Stimulated activated CD8-positive, alpha-beta memory T cell treated with anti-CD3 and anti-CD28 coated beads, Interleukin-12 subunit alpha, Interleukin-12 subunit beta, amount 100 ng/mL, for 1 hour (primary cell): Measurements from ENCODE around the gene TTC34.
"Not testable (repeated sequence)": the region's sequence is repeated elsewhere in the genome, so short reads cannot be mapped to it uniquely, and the experiment has no call there.

Experiments
- DNase-seq: peaks from one replicate; pipeline ENCODE4 v3.0.0-alpha.2; 2020; ENCODE audit warnings: low read depth

TTC34 gene

DNA sequence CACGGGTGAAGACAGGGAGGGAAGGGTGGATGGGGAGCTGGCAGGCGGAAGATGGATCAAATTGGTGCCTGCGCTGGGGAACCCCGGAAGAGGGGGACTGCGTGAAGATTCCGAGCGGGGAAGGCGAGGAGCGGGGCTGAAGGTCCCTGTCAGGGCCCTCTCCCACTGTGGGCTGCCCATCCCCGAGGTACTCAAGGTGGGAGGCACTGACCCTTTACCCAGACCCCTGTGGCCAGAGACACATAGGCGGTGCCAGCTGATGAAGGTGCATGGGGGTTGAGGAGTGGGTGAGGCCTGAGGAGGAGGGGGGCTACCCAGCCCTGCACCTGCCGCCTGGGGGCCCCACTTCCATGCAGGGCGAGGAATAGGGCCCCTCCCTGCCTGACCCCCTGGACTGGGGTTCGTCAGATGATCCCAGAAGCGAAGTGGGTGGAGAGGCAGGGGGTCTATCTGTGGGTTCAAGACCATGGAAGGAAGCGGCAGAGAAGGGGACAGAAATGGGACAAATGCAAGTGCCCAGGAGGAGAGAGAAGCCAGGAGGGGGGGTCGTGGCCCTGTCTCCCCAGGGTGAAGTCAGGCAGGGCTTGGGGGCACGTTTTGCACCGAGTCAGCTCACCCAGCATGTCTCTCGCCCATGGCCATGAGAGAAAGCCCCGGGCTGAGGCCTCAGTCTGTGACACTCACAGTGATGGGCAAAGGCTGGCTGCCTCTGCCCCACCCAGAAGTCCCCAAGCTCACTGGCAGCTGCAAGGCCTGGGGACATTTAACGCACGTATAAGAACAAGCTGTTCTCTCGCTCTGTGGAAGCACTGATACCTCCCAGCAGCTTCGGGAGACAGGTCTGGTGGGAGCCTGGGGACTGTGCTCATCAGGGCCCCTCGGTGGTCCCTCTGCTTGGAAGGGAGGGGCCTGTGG is 161.6 kb downstream of the TTC34 start:
- DNase-seq: no peak

GRCh38 chr1:2639203-2639602 is 162.3 kb downstream of the TTC34 start:
- DNase-seq: no peak

DNA sequence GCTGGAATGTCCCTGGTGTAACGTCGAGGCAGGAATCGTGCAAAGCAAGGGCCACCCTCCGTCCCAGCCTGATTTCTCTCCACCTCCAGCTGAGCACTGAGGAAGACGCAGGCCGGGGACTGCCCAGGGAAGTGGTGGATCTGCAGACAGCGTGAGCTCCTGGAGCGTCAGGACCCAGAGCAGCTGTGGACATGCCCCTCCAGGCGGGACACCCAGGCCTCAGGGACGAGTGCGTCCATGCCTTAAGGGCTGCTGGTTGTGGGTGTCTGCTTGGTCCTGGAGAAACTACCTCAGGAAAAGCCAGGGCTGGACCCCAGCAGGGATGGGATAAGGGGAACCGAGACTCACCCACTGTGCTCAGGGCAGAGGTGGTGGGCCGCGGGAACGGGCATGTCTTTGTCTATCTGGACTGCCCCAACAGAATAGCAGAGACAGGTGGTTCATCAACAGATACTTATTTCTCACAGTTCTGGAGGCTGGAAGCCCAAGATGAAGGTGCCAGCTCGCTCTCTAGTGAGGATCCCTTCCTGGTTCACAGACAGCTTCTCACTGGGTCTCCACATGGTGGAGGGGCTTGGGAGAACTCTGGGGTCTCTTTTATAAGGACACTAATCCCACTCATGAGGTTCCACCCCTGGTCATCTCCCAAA is 162.9 kb downstream of the TTC34 start:
- no peak for DNase-seq

DNA sequence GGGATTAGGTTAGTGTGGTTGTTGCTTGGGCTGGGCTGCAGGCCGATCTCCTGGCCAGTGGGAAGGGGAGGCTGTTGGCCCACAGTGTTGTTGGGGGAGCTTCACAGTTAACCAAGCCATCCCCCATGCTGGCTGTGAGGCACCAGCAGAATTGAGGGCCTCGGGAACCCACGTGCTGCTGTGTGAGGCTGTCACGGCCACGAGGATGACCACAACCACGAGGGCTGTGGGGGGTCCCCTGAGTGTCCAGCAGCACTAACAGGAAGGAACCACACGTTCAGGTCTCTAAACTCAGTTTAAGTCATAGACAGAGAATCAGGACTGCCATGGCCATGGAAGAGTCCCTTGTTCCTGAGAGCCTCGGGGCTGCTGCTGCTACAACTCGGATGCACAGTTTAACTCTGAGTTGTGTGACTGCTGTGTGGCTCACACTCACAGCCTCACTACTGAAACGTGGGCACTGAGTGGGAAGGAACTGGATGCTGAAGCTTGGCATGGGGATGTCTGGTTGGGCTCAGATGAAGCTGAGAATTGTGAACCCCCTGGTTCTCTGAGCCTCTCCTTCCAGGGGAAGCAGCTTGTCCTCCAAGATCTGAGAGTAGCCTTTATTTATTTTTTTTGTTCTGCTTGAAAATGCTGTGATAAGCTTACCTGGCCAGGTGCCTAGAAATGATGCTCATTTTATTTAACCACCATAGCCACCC is 163.9 kb downstream of the TTC34 start:
- DNase-seq: no peak

DNA sequence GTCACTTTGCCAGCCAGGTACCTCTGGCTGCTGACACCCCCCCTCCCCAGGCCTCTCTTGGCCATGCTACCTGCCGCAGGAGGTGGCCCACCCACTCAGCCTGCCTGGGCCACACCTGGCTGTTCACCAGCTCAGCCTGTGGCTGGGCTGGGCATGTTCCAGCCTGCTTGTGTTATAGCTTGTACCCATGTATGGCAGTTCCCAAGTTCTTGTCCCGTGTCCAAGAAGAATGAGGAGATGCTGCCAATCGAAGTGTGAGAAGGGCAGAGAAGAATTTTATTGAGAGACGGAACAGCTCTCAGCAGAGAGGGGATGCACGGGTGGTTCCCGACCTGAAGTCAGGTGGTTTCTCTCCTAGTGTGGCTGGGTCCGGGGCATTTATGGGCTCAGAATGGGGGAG is 164.8 kb downstream of the TTC34 start:
- DNase-seq: no peak

DNA sequence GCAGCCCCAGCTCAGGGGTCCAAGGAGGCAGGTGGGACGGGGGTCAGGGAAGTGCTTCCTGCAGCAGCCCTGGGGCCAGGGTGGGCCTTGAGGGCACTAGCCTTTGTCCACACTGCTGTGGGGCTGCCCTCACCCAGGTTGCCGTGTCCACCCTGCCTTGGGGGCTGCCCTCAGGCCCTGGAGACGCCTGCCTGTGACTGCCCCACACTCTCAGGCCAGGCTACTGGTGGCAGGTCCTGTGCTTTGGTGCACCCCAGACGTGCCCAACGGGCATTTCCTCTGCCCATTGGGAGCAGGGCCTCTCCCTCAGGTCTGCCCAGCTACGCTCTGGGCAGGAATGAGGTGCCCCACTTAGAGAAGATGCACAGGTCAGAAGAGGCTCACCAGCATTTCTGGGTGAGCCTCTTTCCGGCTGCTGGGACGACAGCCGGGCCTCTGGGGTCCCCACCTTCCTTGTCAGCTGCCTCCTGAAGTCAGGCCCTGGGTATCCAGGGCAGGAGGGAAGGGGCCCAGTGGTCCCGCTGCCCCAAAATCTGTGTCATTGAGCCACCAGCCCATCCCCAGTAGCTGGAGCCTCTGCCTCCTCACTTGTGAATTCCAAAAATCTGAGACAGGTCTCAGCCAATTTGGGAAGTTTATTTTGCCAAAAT is 166.0 kb downstream of the TTC34 start:
- DNase-seq: no peak

DNA sequence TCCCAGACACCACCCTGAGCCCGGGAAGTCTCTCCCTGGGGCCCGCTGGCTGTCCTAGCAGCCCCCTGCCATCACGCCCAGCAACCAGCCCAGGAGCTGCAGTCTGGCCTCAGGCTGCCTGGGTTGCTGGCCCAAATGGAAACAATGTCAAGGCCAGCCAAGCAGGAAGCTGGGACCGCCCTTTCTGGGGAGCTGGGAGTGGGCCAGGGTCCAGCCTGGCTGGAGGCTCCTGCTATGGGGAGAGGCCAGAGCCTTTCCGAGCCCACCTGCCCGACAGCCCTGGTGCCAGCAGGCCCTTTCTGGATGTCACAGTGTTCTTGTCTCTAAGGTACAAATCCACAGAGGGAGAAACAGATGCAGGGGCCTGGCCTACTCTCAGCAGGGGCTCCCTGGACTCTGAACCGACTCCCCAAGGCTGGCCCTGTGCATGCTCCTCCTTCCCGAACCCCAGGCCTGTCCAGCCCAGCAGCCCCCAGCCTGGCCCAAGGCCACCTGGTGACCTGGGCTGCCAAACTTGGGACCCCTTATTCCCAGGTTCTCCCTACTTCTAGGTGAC is 167.5 kb downstream of the TTC34 start:
- no peak for DNase-seq

GRCh38 chr1:2633366-2633935 is 168.0 kb downstream of the TTC34 start:
- DNase-seq: no peak

DNA sequence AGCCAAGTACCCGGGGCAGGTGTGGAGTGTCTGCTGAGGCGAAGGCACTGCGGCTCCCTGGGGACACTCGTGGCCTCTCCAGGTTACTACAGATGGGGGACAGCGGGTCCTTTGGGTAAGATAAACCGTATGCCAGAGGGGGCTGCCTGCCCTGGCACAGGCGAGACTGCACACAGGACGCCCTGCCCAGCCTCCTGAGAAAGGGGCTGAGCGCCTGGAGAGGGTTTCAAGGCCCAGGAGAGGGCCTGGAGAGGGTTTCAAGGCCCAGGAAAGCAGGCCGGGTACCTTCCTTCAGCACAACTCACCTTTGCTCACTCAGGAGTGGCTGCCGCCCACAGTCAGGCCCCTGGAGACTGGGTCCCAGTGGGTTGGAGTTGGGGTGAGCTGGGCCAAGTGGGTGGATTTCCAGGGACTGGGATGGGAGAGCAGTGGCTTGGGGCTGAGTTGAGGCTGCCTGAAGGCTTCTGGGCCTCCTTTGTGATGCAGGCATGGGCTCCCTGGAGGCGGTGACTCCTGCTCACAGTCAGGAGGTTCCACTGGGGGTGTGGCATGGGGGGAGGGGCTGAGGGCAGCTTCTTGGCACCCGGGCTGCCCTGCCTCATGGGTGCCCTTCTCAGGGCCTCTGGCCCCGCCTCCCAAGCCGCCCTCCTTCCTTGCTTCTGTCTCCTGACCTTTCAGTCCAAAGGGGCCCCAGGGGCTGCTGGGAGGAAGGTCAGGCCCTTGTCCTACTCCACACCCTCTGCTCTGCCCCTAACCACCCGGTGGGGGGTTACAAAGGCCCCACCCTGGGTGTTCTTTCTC is 168.7 kb downstream of the TTC34 start, which contains the start of gene MMEL1:
Gene MMEL1 (minus strand): TSS at position 456 of the 801 bp plus-strand sequence. CDS start 3,532 bp downstream, outside the sequence.
- DNase-seq: no peak

DNA sequence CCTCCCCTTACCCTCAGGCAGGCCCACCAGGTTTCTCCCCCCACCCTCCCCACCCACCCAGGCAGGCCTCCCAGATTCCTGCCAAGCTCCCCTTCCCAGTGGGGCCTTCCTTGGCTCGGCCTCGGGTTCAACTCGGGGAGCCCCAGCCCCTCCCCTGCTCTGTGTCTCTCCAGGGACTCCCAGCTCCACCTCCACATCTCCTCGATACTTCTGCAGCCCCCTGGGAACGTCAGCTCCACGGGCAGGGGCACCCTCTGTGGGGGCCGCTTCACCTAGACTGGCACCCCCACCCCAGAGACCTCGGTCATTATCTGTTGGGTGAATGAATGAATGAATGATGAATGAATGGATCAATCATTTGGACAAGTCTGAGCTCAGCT is 169.5 kb downstream of the TTC34 start:
- no peak for DNase-seq

GRCh38 chr1:2631136-2632050 is 170.1 kb downstream of the TTC34 start:
- DNase-seq: no peak

- no peak for DNase-seq
Observed at GRCh38 chr1:2630498-2631135, 170.9 kb downstream of the TTC34 start.

DNA sequence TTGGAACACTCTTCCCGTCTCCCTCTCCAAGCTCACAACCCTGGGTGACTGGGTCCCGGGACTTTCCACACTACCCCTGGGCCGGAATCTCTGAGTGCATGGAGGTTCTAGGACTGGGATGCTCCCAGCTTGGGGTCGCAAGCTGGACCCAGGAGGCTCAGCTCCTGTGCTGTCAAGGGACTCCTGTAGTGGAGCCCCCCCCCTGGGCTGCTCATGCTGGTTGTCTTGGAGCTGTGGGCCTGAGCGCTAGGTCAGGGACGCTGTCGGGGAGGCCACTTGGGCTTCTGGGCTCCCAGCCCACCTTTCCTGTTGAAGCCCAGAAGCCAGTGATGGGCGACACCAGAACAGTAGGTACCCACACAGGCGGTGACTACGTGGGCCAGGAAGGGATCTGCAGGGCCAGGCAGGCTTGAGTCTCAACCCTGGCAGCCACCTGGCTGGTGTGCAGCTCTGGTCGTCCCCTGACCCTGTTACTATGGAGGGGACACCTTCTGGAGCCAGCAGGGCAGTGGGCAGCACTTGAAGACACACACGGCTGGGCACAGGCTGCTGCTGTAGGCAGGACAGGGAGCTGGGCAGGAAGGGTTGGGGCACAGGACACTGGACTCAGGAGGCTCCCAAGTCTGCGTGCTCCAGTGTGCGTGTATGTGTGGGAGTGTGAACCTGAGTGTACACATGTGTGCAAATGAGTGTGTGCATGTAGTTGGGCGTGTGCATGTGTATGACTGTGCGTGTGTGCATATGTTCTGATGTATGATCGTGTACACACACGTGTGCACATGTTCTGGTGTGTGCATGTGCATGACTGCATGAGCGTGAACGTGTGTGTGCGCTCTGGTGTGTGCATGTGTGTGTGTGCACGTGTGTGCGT is 171.6 kb downstream of the TTC34 start:
- DNase-seq: no peak

- DNase-seq: no peak
Observed at GRCh38 chr1:2628933-2629626, 172.4 kb downstream of the TTC34 start.

GRCh38 chr1:2628191-2628932 is 173.1 kb downstream of the TTC34 start:
- DNase-seq: no peak

DNA sequence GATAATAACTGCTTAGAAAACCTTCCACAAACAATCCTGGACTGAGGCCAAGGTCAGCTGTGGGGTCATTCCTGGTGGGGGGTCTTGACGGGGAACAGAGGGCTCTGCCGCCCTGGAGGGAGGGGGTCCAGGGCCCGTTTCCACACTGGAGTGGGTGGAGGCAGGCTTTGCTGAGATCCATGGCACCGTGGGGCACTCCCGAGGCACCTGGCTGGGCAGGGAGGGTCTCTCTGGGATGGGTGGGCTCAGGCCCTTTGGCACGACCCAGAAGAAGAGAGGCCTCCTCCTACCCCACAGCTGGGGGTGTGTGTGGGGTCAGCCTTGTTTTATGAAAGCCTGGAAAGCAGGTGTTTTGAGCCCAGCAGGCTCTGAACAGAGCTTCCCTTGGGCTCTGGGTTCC is 173.7 kb downstream of the TTC34 start:
- DNase-seq: no peak

GRCh38 chr1:2625748-2626147 is 175.7 kb downstream of the TTC34 start:
- DNase-seq: not testable (repeated sequence)
